Natural killer cell treated with Interleukin-12 subunit alpha and Interleukin-12 subunit beta and Interleukin-15 and Interleukin-18, amount 100 ng/mL, for 72 hours (primary cell): Measurements from ENCODE around the gene SLC24A3. TPM values are rescaled to one million over a fixed set of nuclear protein-coding genes. Genes with fewer than 3 reads are reported as not detected.

Source experiments
- ATAC-seq, 2 donors: fragments of 150-1000 bp; cut with Tn5 transposase in 1 of 2; sonication (Bioruptor Pico), chemical (Tn5 transposase) in 1 of 2; 2 replicates each; pipeline ENCODE4 v1.10.0; 2021
- DNase-seq: peaks from one replicate; pipeline ENCODE4 v3.0.0; 2022; ENCODE audit warnings: low spot score
- H3K27ac Mint-ChIP-seq, 2 donors: 1 replicate in 1 of 2; 2 replicates in 1 of 2; pipeline ENCODE4 v1.8.0; 2022; ENCODE audit warnings: mixed read lengths in 2 of 2, mild to moderate bottlenecking in 1 of 2, moderate library complexity in 1 of 2
- H3K27me3 Mint-ChIP-seq, 2 donors: 1 replicate in 1 of 2; 2 replicates in 1 of 2; pipeline ENCODE4 v1.8.0; 2022; ENCODE audit warnings: mixed read lengths in 2 of 2
- H3K36me3 Mint-ChIP-seq: one replicate; pipeline ENCODE4 v1.8.0; 2022; ENCODE audit warnings: mixed read lengths
- H3K4me1 Mint-ChIP-seq, 2 donors: 1 replicate in 1 of 2; 2 replicates in 1 of 2; pipeline ENCODE4 v1.8.0; 2022; ENCODE audit warnings: low read depth in 2 of 2, mixed read lengths in 2 of 2, mild to moderate bottlenecking in 1 of 2
- H3K4me3 Mint-ChIP-seq: one replicate; pipeline ENCODE4 v1.8.0; 2022; ENCODE audit warnings: mixed read lengths
- H3K9me3 Mint-ChIP-seq: 2 replicates; pipeline ENCODE4 v1.8.0; 2022; ENCODE audit warnings: mixed read lengths
- total RNA-seq, 2 donors: library from RNA; stranded (reverse); gene quantifications; one replicate each; pipeline ENCODE4 v1.2.3, GENCODE V29; 2022

The SLC24A3 gene
- total RNA-seq, 2 donors from 2014 or later = 1.4 TPM; not detected in 1

- Mint-ChIP-seq H3K4me1 (peaks cover 0 to 9% of the 10 kb centered on the region in 2 donors), H3K9me3 (no peaks in the 10 kb centered on the region), H3K27me3 (peaks cover 10 to 11% of the 10 kb centered on the region in 2 donors), H3K36me3 (no peaks in the 10 kb centered on the region), H3K4me3 (no peak overlapping the region), H3K27ac (no peak overlapping the region)
- ATAC-seq = no peak
- no peak for DNase-seq
These were observed 484.2 kb downstream of the SLC24A3 start for GRCh38 chr20:19696620-19697019.

- Mint-ChIP-seq H3K27me3 (peaks cover 9 to 11% of the 10 kb centered on the region in 2 donors), H3K27ac (no peak overlapping the region), H3K9me3 (no peaks in the 10 kb centered on the region), H3K36me3 (no peaks in the 10 kb centered on the region), H3K4me3 (no peak overlapping the region), H3K4me1 (peaks cover 0 to 6% of the 10 kb centered on the region in 2 donors)
- DNase-seq = no peak
- no peak for ATAC-seq
These were observed 485.0 kb downstream of the SLC24A3 start for GRCh38 chr20:19697415-19697814.

GRCh38 chr20:19699180-19699971 is 486.9 kb downstream of the SLC24A3 start:
- Mint-ChIP-seq H3K9me3 (no peaks in the 10 kb centered on the region), H3K4me3 (no peak overlapping the region), H3K27ac (no peak overlapping the region), H3K4me1 (no peaks in the 10 kb centered on the region), H3K27me3 (peaks cover 9 to 14% of the 10 kb centered on the region in 2 donors), H3K36me3 (no peaks in the 10 kb centered on the region)
- ATAC-seq (no peak), DNase-seq (no peak)

GRCh38 chr20:19701429-19701828 is 489.0 kb downstream of the SLC24A3 start:
- Mint-ChIP-seq H3K9me3 (no peaks in the 10 kb centered on the region), H3K36me3 (no peaks in the 10 kb centered on the region), H3K27ac (no peak overlapping the region), H3K4me3 (no peak overlapping the region), H3K27me3 (peaks cover 4 to 18% of the 10 kb centered on the region in 2 donors), H3K4me1 (no peaks in the 10 kb centered on the region)
- ATAC-seq (no peak), DNase-seq (no peak)

GRCh38 chr20:19706463-19706862 is 494.0 kb downstream of the SLC24A3 start:
- ATAC-seq (no peak), DNase-seq (no peak)
- H3K36me3 Mint-ChIP-seq = no peaks in the 10 kb centered on the region
- H3K27me3 Mint-ChIP-seq = peaks cover 3 to 18% of the 10 kb centered on the region in 2 donors
- H3K4me3 Mint-ChIP-seq = no peak overlapping the region
- no peak overlapping the region for H3K27ac Mint-ChIP-seq
- no peaks in the 10 kb centered on the region for H3K4me1 Mint-ChIP-seq
- peaks cover 4% of the 10 kb centered on the region for H3K9me3 Mint-ChIP-seq

GRCh38 chr20:19709635-19710335 is 497.3 kb downstream of the SLC24A3 start:
- Mint-ChIP-seq H3K27me3 (no peaks in the 10 kb centered on the region), H3K9me3 (peaks cover 4% of the 10 kb centered on the region), H3K4me3 (no peak overlapping the region), H3K36me3 (no peaks in the 10 kb centered on the region), H3K4me1 (no peaks in the 10 kb centered on the region), H3K27ac (no peak overlapping the region)
- no peak for DNase-seq
- no peak for ATAC-seq

- H3K4me3 Mint-ChIP-seq = no peak overlapping the region
- H3K27me3 Mint-ChIP-seq = peaks cover 0 to 2% of the 10 kb centered on the region in 2 donors
- ATAC-seq (no peak), DNase-seq (no peak)
- peaks cover 4% of the 10 kb centered on the region for H3K9me3 Mint-ChIP-seq
- no peaks in the 10 kb centered on the region for H3K36me3 Mint-ChIP-seq
- no peaks in the 10 kb centered on the region for H3K4me1 Mint-ChIP-seq
- no peak overlapping the region for H3K27ac Mint-ChIP-seq
These were observed 498.1 kb downstream of the SLC24A3 start for GRCh38 chr20:19710336-19711120.

- Mint-ChIP-seq H3K36me3 (no peaks in the 10 kb centered on the region), H3K27ac (no peak overlapping the region), H3K9me3 (peaks cover 4% of the 10 kb centered on the region), H3K4me3 (no peak overlapping the region), H3K4me1 (no peaks in the 10 kb centered on the region), H3K27me3 (peaks cover 0 to 2% of the 10 kb centered on the region in 2 donors)
- no peak for DNase-seq
- no peak for ATAC-seq
These were observed 498.7 kb downstream of the SLC24A3 start for GRCh38 chr20:19711126-19711525.

- H3K4me1 Mint-ChIP-seq = no peaks in the 10 kb centered on the region
- H3K4me3 Mint-ChIP-seq = no peak overlapping the region
- H3K27ac Mint-ChIP-seq = no peak overlapping the region
- DNase-seq = no peak
- H3K36me3 Mint-ChIP-seq = no peaks in the 10 kb centered on the region
- H3K9me3 Mint-ChIP-seq = peaks cover 4% of the 10 kb centered on the region
- no peak for ATAC-seq
- H3K27me3 Mint-ChIP-seq = peaks cover 0 to 2% of the 10 kb centered on the region in 2 donors
These were observed 500.3 kb downstream of the SLC24A3 start for GRCh38 chr20:19712721-19713260.

- Mint-ChIP-seq H3K4me3 (no peak overlapping the region), H3K27ac (no peak overlapping the region), H3K9me3 (peaks cover 4% of the 10 kb centered on the region), H3K4me1 (no peaks in the 10 kb centered on the region), H3K36me3 (no peaks in the 10 kb centered on the region), H3K27me3 (peaks cover 2 to 6% of the 10 kb centered on the region in 2 donors)
- DNase-seq (no peak), ATAC-seq (no peak)
These were observed 501.6 kb downstream of the SLC24A3 start for GRCh38 chr20:19713822-19714578.

GRCh38 chr20:19714579-19714840 is 502.1 kb downstream of the SLC24A3 start:
- Mint-ChIP-seq H3K36me3 (no peaks in the 10 kb centered on the region), H3K4me3 (no peak overlapping the region), H3K9me3 (peaks cover 4% of the 10 kb centered on the region), H3K27ac (no peak overlapping the region), H3K27me3 (peaks cover 2 to 12% of the 10 kb centered on the region in 2 donors), H3K4me1 (no peaks in the 10 kb centered on the region)
- ATAC-seq = no peak
- no peak for DNase-seq

- ATAC-seq = no peak
- Mint-ChIP-seq H3K4me3 (no peak overlapping the region), H3K27me3 (peaks cover 2 to 18% of the 10 kb centered on the region in 2 donors), H3K9me3 (peaks cover 2% of the 10 kb centered on the region), H3K27ac (no peak overlapping the region), H3K36me3 (no peaks in the 10 kb centered on the region), H3K4me1 (no peaks in the 10 kb centered on the region)
- DNase-seq = no peak
These were observed 503.5 kb downstream of the SLC24A3 start for GRCh38 chr20:19715986-19716385.

- no peak for ATAC-seq
- Mint-ChIP-seq H3K36me3 (no peaks in the 10 kb centered on the region), H3K4me3 (no peak overlapping the region), H3K9me3 (no peaks in the 10 kb centered on the region), H3K27me3 (peaks cover 2 to 18% of the 10 kb centered on the region in 2 donors), H3K4me1 (no peaks in the 10 kb centered on the region), H3K27ac (no peak overlapping the region)
- no peak for DNase-seq
These were observed 506.4 kb downstream of the SLC24A3 start for GRCh38 chr20:19718880-19719279.
